CD4-positive, alpha-beta T cell treated with Interleukin-10 for 1 hour (primary cell): ENCODE data around the gene FAM25A.

ENCODE experiments used
- DNase-seq: peaks from one replicate; pipeline ENCODE4 v3.0.0-alpha.2; 2020

FAM25A gene

GRCh38 chr10:87066865-87067264, 46.8 kb downstream of the FAM25A start:
- DNase-seq, result no peak

GRCh38 chr10:87068281-87068680, 48.2 kb downstream of the FAM25A start:
- DNase-seq, result no peak

- no peak for DNase-seq
These were observed 52.4 kb downstream of the FAM25A start for GRCh38 chr10:87072449-87072848.
